HL-60/S4 treated with retinoic acid at 250 ng/mL for 4 days and 3 days (cell line): ENCODE results near the gene RANBP17.
"Not testable (repeated sequence)": the region's sequence is repeated elsewhere in the genome, so short reads cannot be mapped to it uniquely, and the experiment has no call there.

ENCODE experiments used
- in situ Hi-C: fragments of 300-500 bp; cut with MboI; formaldehyde crosslinking; loops from 2 replicates; pipeline ENCODE4 v1.7.0; 2022; ENCODE audit warnings: low sequenced_read_pairs

RANBP17 gene

GRCh38 chr5:170937914-170938313 is 76.1 kb downstream of the RANBP17 start:
- in situ Hi-C loops, result no loop called here

- in situ Hi-C loops, result no loop called here
Observed at GRCh38 chr5:170939178-170939577, 77.4 kb downstream of the RANBP17 start.

- in situ Hi-C loops, result no loop called here
Observed at GRCh38 chr5:170941788-170942187, 80.0 kb downstream of the RANBP17 start.

GRCh38 chr5:170945275-170945674 is 83.5 kb downstream of the RANBP17 start:
- in situ Hi-C loops, result no loop called here

- in situ Hi-C loops, result no loop called here
Observed at GRCh38 chr5:170960567-170960966, 98.7 kb downstream of the RANBP17 start.

GRCh38 chr5:170963521-170963920 is 101.7 kb downstream of the RANBP17 start:
- in situ Hi-C loops, result no loop called here

GRCh38 chr5:170974461-170974860 is 112.6 kb downstream of the RANBP17 start:
- in situ Hi-C loops, result no loop called here

GRCh38 chr5:170980261-170980660 is 118.4 kb downstream of the RANBP17 start:
- in situ Hi-C loops, result not testable (repeated sequence)

- in situ Hi-C loops, result no loop called here
Observed at GRCh38 chr5:170985486-170985885, 123.7 kb downstream of the RANBP17 start.

- in situ Hi-C loops, result no loop called here
Observed at GRCh38 chr5:170986598-170986997, 124.8 kb downstream of the RANBP17 start.

GRCh38 chr5:170993476-170993875 is 131.7 kb downstream of the RANBP17 start:
- in situ Hi-C loops, result no loop called here

- in situ Hi-C loops, result no loop called here
Observed at GRCh38 chr5:171010086-171010485, 148.3 kb downstream of the RANBP17 start.

GRCh38 chr5:171010816-171011215 is 149.0 kb downstream of the RANBP17 start:
- in situ Hi-C loops, result no loop called here

GRCh38 chr5:171023508-171023907 is 161.7 kb downstream of the RANBP17 start:
- in situ Hi-C loops, result no loop called here

- in situ Hi-C loops, result no loop called here
Observed at GRCh38 chr5:171024084-171024483, 162.3 kb downstream of the RANBP17 start.

- in situ Hi-C loops, result no loop called here
Observed at GRCh38 chr5:171029401-171029800, 167.6 kb downstream of the RANBP17 start.

- in situ Hi-C loops, result no loop called here
Observed at GRCh38 chr5:171031977-171032376, 170.2 kb downstream of the RANBP17 start.

- in situ Hi-C loops, result no loop called here
Observed at GRCh38 chr5:171032435-171032973, 170.7 kb downstream of the RANBP17 start.

- in situ Hi-C loops, result not testable (repeated sequence)
Observed at GRCh38 chr5:171041893-171042292, 180.1 kb downstream of the RANBP17 start.

- in situ Hi-C loops, result no loop called here
Observed at GRCh38 chr5:171050916-171051315, 189.1 kb downstream of the RANBP17 start.

GRCh38 chr5:171055875-171056454 is 194.1 kb downstream of the RANBP17 start:
- in situ Hi-C loops, result no loop called here

- in situ Hi-C loops, result no loop called here
Observed at GRCh38 chr5:171067540-171068130, 205.8 kb downstream of the RANBP17 start.

- in situ Hi-C loops, result no loop called here
Observed at GRCh38 chr5:171074747-171075146, 212.9 kb downstream of the RANBP17 start.
